ENCODE results near the gene CTPS1. TPM values are rescaled to one million over a fixed set of nuclear protein-coding genes. Genes with fewer than 3 reads are reported as not detected.

Gene CTPS1
- total RNA-seq, 1 experiment from 2014 or later = 66.4 TPM

DNA sequence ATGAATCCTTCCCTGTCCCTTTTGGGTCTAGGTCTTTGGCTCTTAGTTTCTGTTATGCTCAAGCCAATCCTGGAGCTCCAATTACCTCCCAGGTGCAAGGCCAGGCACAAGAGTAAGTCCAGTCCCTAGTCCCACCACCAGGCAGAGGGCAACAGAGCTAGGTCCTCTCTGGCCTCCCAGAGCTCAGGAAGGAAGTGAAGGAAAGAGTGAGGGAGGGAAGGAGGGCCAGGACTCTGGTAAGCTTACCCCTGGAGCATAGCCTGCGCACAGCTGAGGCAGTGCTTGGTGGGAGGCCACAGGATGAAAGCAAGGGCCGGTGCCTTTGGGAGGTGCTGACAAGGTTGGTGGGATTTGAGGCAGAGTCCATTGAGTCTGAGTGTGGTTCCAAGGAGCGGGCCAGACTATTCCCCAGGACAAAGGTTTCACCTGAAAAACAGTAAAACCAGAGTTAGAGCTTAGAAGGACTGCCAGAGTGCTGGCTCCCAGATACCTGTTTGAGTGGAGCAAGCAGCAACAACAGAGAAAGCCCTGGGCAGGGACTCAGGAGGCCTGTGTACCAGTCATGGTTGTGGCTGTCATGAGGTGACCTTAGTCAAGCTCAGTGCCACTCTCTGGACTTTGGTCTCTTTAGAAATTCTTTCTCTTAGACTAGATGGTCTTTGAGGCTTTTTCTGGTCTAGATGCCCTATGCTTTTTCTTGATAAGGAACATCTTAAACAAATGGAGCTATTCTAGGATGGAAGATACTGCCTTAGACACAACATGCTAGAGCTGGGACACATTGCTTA, 57.8 kb downstream of the CTPS1 start:
- DNase-seq (ENCODE audit: low read depth, low spot score) (no peak), ATAC-seq (no peak)
- Histone ChIP-seq H2AFZ (ENCODE audit: low read depth, low read length, poor library complexity, severe bottlenecking) (no peak overlapping the region), H3K79me2 (ENCODE audit: insufficient read depth, low read length) (no peaks in the 10 kb centered on the region), H3K4me1 (ENCODE audit: control insufficient read depth in 1 of 2, insufficient read depth in 2 of 2, low read length in 2 of 2) (no peaks in the 10 kb centered on the region), H3K36me3 (ENCODE audit: control insufficient read depth in 1 of 2, insufficient read depth in 2 of 2, low read length in 2 of 2) (peaks cover 9 to 13% of the 10 kb centered on the region in 2 experiments), H3K4me2 (ENCODE audit: low read length) (no peak overlapping the region), H3K27ac (ENCODE audit: low read depth, low read length) (no peak overlapping the region), H4K20me1 (ENCODE audit: insufficient read depth) (no peaks in the 10 kb centered on the region), H3K27me3 (ENCODE audit: insufficient read depth, low read length) (no peaks in the 10 kb centered on the region), H3K9ac (ENCODE audit: low read length) (no peak overlapping the region), H3K4me3 (replicated peaks in 1 of 2; ENCODE audit: low read depth in 1 of 2, low read length in 2 of 2) (no peak overlapping the region), H3K9me3 (ENCODE audit: control insufficient read depth in 1 of 2, insufficient read depth in 1 of 2, low read depth in 1 of 2, low read length in 2 of 2) (no peaks in the 10 kb centered on the region), H3K9me2 (ENCODE audit: insufficient read depth) (no peaks in the 10 kb centered on the region)
- ChIA-PET POLR2A (no interaction called here), CTCF (interaction anchor here (1.5 kb wide), 1 partner anchor 86 kb away, joined by 4 read pairs; no protein-coding TSS in a partner anchor), RAD21 (ENCODE audit: low non-redundant PET in 1 of 2, low total read pairs in 2 of 2, uncharacterized antibody in 2 of 2, unreplicated experiment in 2 of 2) (no interaction called here)
- TF ChIP-seq EGR1 (IDR thresholded peaks at IDR 0.05; ENCODE audit: low read depth) (no peak), ZFX (IDR thresholded peaks at IDR 0.05) (no peak), SP1 (IDR thresholded peaks at IDR 0.05; ENCODE audit: low read depth) (no peak), POLR2AphosphoS5 (IDR thresholded peaks at IDR 0.05; ENCODE audit: low read depth, low read length) (no peak), POLR2A (IDR thresholded peaks at IDR 0.05; ENCODE audit: borderline replicate concordance, extremely low read depth, insufficient read depth, insufficient read length) (no peak), SIN3A (IDR thresholded peaks at IDR 0.05; ENCODE audit: low read depth) (no peak), JUND (IDR thresholded peaks at IDR 0.05) (no peak), YY1 (IDR thresholded peaks at IDR 0.05; ENCODE audit: extremely low read depth, insufficient replicate concordance, low read depth, low read length) (no peak), CEBPB (IDR thresholded peaks at IDR 0.05; ENCODE audit: low read depth) (no peak), CBX3 (IDR thresholded peaks at IDR 0.05; ENCODE audit: low read depth) (no peak)
- TF ChIP-seq, protein P1, sequence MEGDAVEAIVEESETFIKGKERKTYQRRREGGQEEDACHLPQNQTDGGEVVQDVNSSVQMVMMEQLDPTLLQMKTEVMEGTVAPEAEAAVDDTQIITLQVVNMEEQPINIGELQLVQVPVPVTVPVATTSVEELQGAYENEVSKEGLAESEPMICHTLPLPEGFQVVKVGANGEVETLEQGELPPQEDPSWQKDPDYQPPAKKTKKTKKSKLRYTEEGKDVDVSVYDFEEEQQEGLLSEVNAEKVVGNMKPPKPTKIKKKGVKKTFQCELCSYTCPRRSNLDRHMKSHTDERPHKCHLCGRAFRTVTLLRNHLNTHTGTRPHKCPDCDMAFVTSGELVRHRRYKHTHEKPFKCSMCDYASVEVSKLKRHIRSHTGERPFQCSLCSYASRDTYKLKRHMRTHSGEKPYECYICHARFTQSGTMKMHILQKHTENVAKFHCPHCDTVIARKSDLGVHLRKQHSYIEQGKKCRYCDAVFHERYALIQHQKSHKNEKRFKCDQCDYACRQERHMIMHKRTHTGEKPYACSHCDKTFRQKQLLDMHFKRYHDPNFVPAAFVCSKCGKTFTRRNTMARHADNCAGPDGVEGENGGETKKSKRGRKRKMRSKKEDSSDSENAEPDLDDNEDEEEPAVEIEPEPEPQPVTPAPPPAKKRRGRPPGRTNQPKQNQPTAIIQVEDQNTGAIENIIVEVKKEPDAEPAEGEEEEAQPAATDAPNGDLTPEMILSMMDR (IDR thresholded peaks at IDR 0.05 in 2 of 3, conservative IDR thresholded peaks at IDR 0.05 in 1 of 3; ENCODE audit: borderline replicate concordance in 1 of 3, insufficient read depth in 1 of 3, low read depth in 2 of 3, low read length in 2 of 3) = no peak
- TF ChIP-seq, protein P2, sequence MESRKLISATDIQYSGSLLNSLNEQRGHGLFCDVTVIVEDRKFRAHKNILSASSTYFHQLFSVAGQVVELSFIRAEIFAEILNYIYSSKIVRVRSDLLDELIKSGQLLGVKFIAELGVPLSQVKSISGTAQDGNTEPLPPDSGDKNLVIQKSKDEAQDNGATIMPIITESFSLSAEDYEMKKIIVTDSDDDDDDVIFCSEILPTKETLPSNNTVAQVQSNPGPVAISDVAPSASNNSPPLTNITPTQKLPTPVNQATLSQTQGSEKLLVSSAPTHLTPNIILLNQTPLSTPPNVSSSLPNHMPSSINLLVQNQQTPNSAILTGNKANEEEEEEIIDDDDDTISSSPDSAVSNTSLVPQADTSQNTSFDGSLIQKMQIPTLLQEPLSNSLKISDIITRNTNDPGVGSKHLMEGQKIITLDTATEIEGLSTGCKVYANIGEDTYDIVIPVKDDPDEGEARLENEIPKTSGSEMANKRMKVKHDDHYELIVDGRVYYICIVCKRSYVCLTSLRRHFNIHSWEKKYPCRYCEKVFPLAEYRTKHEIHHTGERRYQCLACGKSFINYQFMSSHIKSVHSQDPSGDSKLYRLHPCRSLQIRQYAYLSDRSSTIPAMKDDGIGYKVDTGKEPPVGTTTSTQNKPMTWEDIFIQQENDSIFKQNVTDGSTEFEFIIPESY (IDR thresholded peaks at IDR 0.05; ENCODE audit: extremely low read depth, insufficient replicate concordance, low read length) = no peak
- BruUV-seq (replicated peaks) = no TSS peak
- intact Hi-C loops (cut with micrococcal nuclease) = no loop called here
